LoVo (cell line): ENCODE data around the gene SYT13.

Experiments used
- DNase-seq: peaks from one replicate; pipeline ENCODE4 v3.0.0-alpha.2; 2016; ENCODE audit warnings: low spot score

The SYT13 gene

DNA sequence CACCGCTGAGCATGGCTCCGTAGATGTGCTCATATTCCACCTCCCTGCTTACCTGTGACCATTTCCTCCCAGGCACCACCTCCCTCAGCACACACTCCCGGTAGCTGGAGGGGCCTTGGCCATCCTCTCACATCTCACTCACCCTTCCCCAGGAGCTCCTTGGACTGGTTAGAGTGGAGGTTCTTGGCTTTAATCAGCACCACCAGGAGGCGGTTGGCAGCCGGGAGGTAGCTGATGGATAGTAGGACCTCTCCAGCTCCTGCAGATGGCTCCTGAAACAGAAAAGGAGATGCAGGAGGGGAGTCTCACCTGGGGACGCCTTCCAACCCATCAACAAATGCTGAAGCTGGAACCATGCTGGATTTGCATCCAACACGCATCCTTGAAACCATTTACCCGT is 39.9 kb downstream of the SYT13 start:
- no peak for DNase-seq

DNA sequence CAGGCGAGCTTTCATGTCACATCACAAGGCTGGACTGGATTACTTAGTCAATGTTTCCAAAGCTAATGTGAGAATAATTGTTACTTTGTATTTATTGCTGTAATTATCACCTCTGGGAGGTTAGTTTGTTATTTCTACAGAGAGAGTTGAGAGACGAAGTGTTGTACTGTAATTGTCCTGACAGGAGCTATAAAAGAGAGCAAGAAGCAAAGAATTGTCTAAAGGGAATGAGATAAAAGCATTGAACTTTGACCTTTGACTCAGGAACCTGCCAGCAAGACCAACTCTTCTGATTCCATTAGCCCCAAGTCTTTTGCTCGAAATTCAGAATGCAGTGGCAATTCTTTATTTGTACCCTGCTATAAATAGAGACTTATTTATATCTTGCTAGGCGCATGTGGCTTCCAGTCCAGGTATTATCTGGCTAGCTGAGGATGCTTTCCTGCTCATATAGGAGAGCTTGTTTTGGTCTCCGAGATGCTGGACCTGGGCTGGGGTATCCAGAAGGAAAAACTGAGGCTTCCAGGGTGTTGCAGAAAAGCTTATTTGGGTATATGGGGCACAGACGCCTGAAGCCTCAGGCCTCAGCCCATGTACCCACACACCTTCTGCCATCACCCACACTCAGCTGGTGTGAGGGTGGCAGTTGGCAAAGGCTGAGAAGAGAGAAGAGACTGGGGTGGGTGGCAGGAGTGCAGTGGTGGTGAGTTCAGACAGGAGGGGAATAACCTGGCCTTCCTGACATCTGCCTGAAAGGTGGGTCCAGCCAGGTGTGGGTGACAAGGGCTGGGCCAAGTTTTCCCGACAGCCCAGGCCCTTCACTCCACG is 40.7 kb downstream of the SYT13 start:
- DNase-seq, result no peak

DNA sequence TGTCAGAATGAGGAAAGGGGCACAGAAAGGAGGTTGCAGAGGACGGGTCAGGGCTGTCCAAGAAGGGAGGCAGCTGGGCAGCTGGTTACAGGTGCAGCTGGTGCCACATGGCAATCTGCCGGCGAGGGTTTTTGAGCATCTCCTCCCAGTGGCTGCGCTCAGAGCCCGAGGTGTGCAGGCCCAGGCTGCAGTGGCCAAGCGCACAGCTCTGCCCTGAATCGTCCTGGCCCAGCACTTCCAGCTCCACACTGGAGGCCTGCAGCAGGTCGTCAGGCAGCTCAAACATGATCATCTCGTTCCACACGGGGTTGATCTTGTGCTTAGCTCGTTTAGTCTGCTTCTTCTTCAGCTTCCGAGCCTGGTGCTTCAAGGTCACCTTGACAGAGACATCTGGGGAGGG is 42.2 kb downstream of the SYT13 start:
- DNase-seq, result no peak

DNA sequence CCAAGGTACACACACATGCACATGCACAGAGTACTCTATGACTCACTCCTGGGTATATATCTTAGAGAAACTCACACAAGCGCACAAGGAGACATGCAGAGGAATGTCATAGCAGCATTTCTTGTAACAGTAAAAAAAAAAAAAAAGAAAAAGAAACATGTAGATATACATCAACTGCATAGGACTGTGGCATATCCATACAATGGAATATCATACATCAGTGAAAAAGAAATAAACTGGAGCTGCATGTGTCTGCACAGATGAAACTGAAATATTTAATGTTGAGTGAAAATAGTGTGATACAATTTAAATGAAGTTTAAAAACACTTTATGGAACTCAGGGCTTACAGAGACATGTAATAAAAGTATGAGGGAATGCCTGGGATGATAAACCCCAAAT is 46.4 kb downstream of the SYT13 start:
- DNase-seq, result no peak

DNA sequence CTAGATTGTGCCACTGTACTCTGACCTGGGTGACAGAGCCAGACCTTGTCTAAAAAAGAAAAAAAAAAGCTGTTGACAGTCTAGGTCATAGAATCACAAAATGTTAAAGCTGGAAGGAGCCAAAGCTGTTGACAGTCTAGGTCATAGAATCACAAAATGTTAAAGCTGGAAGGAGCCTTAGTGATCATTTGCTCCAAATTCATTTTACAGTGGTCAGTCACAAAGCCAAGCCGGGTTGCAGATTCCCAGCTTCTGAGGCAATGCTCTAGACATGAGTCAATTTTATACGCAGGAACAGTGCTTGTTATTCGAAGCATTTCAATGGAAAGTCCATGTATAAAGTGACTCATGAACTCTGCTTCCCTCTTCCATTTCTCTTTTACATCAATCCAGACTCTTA is 47.4 kb downstream of the SYT13 start:
- no peak for DNase-seq

DNA sequence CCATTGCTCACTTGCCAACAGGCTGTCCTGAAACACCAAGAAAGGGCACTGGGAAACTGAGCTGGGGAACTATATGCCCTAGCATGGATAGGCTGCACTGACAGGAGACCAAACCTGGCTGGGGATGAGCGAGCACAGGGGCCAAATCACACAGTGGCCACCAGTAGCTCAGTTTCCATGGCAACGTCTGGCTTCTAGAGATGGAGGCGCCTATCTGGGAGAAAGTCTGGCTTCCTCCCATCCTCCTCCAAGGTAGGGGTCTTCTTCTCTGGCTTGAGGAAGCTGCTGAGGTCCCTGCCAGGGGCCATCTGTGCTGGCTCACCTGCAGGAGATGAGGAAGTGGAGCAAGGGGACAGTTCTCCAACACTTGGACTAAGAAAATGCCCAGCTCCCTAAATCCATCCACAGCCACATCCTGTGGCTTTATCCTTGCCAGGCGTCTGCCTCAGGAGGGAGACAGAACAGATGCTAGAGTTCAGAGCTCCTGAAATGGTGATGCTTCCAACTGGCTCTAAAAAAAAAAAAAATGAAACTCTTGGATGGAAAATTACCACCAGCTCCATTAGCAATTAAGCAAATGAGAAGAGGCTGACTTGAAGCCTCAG is 48.3 kb downstream of the SYT13 start:
- DNase-seq, result no peak

DNA sequence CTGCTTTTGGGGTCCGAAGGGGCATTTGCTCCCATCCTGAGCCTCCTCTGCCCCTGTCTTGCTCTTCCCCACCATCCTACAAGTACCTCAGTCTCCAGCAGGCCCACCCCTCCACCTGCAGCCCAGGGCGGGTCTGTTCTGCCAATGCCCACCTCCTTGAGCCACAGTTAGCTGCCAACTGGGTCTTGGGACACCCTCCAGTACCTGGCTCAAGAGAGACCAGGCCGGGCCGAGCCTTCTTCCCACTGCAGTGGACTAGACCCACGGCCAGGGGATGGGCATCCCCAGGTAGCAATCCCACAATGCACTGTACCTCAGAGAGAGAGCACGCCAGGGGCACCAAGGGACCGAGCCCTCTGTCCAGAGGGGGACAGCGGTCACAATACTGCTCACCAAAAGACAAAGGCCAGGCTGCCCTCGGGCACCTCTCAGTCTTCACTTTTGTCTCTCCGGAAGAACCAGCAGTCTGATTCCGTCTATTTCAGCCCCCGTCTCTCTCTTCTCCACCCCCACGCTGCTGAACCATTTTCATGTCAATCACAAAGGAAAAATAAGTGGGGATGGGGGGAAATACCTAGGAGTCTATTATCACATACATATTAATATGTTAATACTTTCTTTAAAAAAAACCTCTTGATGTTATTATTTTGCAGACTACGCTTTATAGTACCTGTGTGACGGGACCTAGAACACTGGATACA is 51.7 kb downstream of the SYT13 start:
- no peak for DNase-seq

DNA sequence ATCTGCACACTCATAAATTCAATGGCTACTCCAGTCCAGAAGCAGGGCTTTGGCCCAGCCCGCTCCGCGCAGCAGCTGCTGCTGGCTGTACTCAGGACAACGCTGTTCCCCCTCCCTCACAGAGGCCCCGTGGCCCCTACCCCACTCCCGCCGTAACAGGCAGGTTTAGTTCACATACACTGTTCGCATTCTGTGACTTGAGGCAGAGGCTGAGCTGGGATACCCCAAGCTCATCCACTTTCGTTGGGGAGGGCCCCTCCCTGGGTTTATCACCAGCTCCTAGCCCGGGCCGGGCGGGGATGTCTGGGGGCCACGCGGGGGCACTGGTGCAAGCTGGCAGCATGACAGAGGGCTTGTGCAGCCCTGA is 52.4 kb downstream of the SYT13 start:
- no peak for DNase-seq

DNA sequence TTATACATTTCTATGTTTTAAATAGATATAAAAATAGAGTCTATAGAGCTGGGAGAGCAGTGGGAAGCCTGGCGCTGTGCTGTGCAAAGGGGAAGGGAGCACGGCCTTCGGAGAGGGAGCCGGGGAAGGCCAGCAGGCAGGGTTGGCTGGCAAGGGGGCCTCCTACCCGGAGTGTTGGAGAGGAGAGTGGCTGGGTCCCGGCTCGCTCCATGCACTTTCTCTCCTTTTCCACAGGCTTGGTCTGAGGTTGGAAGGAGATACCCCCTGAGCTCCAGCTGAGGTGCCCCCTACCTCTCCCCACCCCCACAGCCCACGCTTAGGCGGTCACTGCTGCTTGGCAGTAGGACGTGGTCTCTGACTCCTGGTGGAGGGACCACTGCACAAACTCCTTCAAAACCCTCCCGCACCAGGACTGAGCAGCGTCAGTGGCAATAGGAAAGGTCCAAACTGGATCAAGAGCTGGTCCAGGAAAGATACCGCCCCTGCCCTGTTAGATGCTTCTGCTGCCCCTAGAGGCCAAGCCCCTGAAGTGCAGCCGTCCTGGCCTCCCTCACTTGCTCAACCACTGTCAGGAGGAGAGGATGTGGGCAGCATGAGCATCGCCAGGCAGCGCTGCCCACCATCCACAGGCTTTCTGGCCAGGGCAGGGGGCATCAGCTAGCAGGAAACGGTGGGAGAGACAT is 52.9 kb downstream of the SYT13 start:
- peak; percentile 52 for DNase-seq

DNA sequence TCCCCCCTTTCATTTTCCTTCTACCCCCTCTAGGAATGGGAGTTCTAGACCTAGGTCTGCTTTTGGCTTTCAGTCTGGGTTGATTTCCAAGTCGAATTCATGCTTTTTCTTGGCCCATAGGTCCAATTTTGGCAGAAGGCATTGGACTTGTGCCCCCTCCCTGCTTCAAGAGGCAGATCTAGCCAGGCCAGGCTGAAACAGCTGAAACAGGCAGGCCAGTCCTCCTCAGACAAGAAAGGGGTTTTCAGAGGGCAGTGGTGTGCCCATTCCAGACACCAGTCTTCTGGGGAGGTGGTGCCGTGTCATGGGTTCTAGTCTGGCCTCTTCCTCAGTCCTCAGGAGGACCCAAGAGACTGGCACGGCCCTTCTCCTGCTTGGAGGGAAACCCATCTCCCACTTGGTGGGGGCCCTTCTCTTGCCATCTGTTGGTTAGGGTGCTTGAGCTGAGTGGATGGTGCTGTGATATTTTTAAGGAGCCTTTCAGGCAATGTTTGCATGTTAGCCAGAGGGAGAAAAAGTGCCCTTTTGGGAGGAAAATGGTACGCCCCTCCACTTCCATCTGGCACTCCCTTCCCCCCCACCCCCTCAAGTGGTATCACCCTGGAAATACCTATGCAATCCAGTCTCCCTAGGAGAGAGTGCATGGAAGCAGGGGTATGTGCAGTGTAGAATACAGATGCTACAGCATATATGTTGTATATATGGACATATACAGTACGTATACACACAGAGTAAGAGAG is 53.6 kb downstream of the SYT13 start:
- DNase-seq, result no peak

DNA sequence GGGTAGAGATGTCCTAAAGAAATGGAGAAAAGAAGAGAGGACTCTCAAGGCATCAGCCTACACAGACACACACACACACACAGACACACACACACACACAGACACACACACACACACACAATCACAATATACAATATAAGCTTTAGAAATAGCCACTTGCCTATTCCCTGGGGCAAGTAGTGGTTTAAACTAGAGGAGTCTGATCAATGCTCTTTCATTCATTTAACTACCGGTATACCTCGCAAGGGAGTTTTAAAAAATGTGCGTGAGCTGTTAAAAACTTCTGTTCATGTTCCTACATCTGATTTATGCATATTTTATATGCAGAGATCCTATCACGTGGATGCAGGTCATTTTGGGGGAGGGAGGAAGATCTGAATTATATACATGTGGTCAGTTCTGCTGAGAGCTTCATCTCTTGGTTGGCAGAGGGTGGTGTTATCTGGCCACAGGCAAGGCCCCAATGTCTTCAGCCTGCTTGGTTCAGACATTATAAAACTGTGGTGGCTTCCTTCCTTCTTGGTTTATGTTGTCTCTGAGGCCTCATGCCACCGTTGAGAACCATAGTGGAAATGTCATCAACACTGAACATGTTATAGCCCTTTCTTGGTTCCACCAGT is 56.6 kb downstream of the SYT13 start:
- DNase-seq, result no peak

DNA sequence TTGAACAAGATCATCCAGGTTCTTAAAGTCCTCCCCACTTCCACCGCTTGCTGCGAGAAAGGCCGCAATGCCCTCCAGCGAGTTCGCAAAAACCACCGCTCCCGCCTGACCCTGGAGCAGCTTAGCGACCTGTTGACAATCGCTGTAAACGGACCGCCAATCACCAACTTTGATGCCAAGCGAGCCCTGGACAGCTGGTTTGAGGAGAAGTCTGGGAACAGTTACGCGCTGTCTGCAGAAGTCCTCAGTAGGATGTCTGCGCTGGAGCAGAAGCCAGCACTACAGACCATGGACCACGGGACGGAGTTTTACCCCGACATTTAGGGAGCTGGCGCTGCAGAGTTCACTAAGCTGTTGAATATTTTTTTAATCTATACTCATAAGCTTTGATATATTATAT is 58.3 kb downstream of the SYT13 start:
- DNase-seq, result no peak

DNA sequence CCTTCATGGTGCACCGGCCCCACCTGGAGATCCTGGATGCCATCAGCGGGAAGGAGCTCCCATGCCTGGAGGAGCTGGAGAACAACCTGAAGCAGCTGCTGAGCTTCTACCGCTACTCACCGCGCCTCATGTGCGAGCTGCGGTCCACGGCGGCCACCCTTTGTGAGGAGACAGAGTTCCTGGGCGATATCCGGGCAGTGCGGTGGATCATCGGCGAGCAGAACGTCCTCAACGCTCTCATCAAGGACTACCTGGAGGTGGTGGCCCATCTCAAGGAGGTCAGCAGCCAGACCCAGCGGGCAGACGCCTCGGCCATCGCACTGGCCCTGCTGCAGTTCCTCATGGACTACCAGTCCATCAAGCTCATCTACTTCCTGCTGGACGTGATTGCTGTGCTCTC is 59.2 kb downstream of the SYT13 start:
- no peak for DNase-seq

DNA sequence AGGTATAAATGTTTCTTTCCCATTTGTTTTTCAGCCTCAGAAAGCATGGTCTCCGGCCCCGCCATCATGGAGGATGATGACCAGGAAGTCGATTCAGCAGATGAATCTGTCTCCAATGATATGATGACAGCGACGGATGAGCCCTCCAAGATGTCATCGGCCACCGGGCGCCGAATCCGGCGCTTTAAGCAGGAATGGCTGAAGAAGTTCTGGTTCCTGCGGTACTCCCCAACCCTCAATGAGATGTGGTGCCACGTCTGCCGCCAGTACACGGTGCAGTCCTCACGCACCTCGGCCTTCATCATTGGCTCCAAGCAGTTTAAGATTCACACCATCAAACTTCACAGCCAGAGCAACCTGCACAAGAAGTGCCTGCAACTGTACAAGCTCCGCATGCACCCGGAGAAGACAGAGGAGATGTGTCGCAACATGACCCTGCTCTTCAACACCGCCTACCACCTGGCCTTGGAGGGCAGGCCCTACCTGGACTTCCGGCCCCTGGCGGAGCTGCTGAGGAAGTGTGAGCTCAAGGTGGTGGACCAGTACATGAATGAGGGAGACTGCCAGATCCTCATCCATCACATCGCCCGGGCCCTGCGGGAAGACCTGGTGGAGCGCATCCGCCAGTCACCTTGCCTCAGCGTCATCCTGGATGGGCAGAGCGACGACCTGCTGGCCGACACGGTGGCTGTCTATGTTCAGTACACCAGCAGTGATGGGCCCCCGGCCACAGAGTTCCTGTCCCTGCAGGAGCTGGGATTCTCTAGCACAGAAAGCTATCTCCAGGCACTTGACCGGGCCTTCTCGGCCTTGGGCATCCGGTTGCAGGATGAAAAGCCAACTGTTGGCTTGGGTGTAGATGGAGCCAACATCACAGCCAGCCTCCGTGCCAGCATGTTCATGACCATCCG is 59.9 kb downstream of the SYT13 start:
- DNase-seq, result no peak

DNA sequence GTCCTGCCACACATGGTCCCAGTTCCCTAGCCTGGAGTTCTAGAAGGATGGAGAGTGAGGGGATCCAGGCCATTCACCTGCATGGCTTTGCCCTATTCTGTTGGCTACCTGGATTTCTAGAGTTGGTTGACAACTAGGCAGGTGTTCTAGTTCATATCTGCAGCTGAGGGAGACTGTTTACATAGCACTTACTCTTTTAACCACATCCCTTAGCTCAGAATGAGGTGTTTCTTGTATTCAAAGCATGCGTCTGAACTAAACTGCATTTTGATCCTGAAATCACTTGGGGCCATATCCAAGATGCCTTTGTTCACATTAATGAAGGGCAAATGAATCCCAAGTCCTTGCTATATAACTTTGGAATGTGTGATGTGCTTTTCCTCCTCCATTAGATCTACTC is 60.9 kb downstream of the SYT13 start:
- no peak for DNase-seq

DNA sequence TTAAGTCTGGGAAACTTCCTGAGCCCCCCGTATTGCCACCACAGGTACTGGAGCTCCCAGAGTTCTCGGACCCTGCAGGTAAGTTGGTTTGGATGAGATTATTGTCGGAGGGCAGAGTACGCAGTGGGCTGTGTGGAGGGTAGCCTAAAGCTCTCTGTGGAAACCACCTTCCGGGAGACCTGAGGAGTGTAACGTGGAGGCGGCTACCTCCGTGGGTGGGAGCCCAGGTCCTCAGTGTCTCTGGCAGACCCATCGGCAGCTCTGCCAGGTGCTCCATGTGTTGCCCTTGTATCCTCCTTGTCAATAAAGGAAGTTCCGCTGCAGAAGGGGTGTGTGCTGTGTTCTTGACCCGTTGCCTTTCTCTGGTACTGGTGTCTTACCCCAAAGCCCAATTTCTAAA is 61.4 kb downstream of the SYT13 start:
- DNase-seq, result no peak

DNA sequence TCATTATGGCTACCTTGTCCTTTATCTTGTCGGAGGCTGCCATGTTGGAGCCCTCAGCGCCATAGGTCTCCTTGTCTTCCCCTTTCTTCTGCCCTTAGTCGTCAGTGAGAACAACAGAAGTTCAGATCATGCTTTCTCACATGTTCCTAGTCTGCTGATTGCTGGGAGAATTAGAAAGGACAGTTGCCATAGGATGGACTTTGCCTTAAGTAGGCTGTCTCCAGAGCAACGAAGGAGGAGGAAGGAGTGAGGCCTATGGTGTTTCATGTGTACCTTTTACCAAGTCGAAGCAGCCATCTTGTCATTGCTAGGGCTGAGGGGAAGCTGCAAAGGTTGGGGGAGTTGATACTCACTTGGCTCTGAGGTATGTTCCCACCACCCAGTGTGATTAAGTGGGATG is 62.6 kb downstream of the SYT13 start:
- no peak for DNase-seq

DNA sequence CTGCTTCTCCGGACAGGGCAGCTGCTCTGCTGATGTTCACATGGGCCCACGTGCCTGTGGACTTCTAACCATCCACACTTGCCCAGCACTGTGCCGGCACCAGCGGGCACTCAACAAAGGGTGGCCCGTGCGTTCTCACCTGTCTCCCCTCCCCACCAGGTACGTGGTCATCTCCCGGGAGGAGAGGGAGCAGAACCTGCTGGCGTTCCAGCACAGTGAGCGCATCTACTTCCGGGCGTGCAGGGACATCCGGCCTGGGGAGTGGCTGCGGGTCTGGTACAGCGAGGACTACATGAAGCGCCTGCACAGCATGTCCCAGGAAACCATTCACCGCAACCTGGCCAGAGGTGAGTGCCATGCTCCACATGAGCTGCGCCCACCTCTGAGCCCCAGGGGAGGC is 66.7 kb downstream of the SYT13 start:
- no peak for DNase-seq

DNA sequence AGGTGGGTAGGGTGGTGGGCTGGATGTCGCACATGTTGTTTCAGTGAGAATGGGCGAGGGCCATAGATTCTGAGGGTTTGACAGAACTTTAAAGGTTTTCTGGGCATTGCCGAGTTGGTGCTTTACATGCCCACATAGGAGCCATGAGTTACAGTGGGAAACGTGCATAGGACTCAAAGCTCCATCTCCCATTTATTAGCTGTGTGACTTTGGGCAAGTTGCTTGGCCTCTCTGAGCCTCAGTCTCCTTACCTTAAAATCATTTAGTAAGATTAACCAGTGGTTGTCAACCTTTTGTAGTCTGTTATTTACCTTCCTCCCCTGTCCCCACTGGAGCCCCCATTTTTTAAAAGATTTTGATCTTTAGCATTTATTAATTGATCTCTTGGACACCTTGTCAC is 67.4 kb downstream of the SYT13 start:
- no peak for DNase-seq

DNA sequence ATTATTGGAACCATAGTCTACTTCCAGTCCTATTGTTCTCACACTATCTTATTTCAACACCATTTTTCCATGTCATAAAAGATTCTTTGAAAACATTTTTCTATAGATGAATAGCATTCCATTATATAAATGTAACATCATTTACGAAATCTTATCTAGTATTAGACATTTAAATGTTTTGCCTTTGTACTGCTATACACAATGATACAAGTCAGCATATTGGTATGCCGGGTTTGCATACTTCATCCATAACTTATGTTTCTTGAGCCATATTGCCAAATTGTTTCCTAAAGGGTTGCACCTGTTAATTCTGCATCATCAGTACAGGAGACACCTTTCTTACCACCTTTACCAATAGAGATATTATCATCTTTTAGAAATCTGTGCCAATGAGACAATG is 68.2 kb downstream of the SYT13 start:
- no peak for DNase-seq

DNA sequence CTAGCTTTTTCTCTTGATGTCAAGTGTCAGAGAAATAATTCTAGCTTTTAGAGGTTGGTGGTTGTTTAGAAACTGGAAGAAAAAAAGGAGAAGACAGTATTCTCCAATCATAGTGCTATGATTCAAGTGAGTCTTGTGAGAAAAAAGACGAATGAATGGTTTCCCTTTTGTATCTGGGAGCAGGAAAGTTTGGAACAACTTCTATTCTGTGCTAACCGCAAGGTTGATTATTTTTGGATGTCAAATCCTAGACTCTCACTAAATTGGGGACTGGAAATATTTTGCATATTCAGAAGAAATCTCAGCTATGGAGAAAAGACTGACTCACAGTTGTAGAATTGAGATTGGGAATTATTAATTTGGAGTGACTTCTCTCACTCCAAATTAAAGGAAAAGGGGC is 69.2 kb downstream of the SYT13 start:
- no peak for DNase-seq
